ENCODE results near the gene PNPLA5.
A peak's percentile ranks its signal among the peaks of the same experiment; 100 is the strongest.
"Not testable (repeated sequence)": the region's sequence is repeated elsewhere in the genome, so short reads cannot be mapped to it uniquely, and the experiment has no call there.

Gene PNPLA5

DNA sequence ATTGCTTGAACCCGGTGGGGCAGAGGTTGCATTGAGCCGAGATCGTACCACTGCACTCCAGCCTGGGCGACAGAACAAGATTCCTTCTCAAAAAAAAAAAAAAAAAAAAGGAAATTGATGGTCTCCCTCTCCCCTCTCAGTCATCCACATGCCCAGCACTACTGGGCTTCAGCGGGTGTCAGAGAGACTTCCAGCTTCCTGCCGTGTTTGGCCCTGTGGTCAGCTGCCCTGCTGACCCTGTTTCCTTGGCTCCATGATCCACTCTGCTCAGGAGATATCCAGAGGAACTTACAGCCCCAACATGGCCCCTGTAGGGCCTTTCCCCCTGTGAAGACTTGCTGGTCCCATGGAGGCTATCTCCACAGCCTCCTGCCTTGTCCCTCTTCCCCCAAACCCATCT lies 25.7 kb upstream of the PNPLA5 start:
- Histone ChIP-seq H3K9me3 (ENCODE audit: control insufficient read depth, insufficient read depth, low read length) (no peaks in the 10 kb centered on the region), H3K36me3 (ENCODE audit: insufficient read depth, low read length) (no peaks in the 10 kb centered on the region), H3K9ac (ENCODE audit: low read depth, low read length) (no peak overlapping the region), H3K4me1 (ENCODE audit: insufficient read depth, low read length) (peaks cover 14% of the 10 kb centered on the region; the same call in 1 of the 2 replicates)

DNA sequence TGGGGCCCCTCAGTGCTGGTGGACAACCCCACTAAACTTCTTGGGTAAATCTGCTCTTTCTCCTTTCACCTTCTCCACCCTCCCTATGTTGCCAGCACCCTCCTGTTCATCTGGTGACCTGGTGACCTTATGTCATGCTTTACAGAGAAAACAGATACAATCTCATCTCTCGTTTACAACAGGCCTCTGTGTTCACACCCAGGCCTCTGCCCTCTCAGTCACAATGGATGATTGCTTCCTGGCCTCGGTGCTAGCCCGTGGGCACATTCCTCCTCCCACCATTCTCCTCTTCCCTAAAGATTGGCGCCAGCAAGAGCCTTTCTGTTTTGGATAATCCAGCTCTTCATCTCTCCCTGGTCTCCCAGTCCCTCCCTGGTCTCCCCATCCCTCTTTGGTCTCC lies 19.5 kb upstream of the PNPLA5 start:
- H3K36me3 ChIP-seq (ENCODE audit: insufficient read depth, low read length), result no peaks in the 10 kb centered on the region
- 0 out of 2 replicates have a peak, but pooled peaks cover 2% of the 10 kb centered on the region for H3K9me3 ChIP-seq (ENCODE audit: control insufficient read depth, insufficient read depth, low read length)
- 0 out of 2 replicates have a peak, but pooled peaks cover 2% of the 10 kb centered on the region for H3K4me1 ChIP-seq (ENCODE audit: insufficient read depth, low read length)
- H3K9ac ChIP-seq (ENCODE audit: low read depth, low read length), result no peak overlapping the region

DNA sequence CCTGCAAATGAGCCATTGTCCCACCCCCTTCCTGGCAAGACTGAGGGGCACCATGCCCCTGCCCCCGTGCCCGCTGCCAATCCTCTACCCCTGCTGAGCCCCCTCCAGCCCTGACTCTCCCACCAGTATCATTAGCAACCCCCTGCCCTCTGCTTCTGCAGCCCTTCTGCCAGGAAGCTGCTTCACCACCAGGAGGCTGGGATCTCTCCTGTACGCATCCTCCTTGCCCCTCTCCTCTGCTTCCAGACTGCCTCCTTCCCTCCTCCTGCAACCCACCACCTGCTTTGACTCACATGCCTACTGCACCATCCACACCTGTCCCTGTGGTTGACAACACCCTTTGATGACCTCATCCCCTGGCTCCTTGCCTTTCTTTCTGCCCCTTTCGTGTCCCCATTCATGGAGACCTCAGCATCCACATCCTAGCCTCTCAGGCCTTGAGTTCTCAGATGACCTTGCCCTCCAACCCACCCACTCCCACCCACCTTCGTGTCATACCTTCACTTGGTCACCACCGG lies 18.4 kb upstream of the PNPLA5 start:
- H3K9ac ChIP-seq (ENCODE audit: low read depth, low read length), result no peak overlapping the region
- 0 out of 2 replicates have a peak, but pooled peaks cover 2% of the 10 kb centered on the region for H3K9me3 ChIP-seq (ENCODE audit: control insufficient read depth, insufficient read depth, low read length)
- H3K36me3 ChIP-seq (ENCODE audit: insufficient read depth, low read length), result no peaks in the 10 kb centered on the region
- H3K4me1 ChIP-seq (ENCODE audit: insufficient read depth, low read length), result 0 out of 2 replicates have a peak, but pooled peaks cover 2% of the 10 kb centered on the region

DNA sequence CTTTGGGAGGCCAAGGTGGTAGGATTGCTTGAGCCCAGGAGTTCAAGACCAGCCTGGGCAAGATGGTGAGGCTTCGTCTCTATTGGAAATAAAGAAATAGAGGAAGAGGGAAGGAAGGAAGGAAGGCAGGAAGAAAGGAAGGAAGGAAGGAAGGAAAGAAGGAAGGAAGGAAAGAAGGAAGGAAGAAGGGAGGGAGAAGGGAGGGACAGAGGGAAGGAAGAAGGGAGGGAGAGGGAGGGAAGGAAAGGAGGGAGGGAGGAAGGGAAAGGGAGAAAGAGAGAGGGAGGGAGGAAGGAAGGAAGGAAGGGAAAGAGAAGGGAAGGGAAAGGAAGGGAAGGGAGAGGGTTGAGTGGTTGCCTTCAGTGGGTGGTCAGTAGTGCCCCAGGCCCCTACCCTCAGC lies 17.9 kb upstream of the PNPLA5 start:
- Histone ChIP-seq H3K4me1 (ENCODE audit: insufficient read depth, low read length) (0 out of 2 replicates have a peak, but pooled peaks cover 2% of the 10 kb centered on the region), H3K9me3 (ENCODE audit: control insufficient read depth, insufficient read depth, low read length) (0 out of 2 replicates have a peak, but pooled peaks cover 2% of the 10 kb centered on the region), H3K9ac (ENCODE audit: low read depth, low read length) (no peak overlapping the region), H3K36me3 (ENCODE audit: insufficient read depth, low read length) (no peaks in the 10 kb centered on the region)

DNA sequence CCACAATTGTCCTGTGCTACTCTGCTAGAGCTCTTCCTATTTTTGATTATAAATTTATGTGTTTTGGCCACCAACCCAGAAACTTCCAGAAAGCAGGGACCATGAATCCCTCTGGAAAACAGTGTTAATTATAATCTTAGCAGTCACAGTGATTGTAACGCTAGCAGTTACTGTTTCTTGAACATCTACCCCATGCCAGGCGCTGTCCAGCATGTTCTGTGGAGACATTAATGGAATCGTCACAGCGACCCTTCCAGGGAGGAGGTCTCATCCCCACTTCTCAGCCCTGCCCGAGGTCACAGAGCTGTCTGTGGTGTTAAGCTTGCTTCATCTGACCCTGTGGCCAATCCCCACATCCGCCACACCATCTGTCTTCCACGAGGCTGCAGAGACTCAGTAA lies 13.9 kb upstream of the PNPLA5 start:
- H3K4me1 ChIP-seq (ENCODE audit: insufficient read depth, low read length), result no peaks in the 10 kb centered on the region
- H3K9me3 ChIP-seq (ENCODE audit: control insufficient read depth, insufficient read depth, low read length), result no peaks in the 10 kb centered on the region
- no peak overlapping the region for H3K9ac ChIP-seq (ENCODE audit: low read depth, low read length)
- H3K36me3 ChIP-seq (ENCODE audit: insufficient read depth, low read length), result no peaks in the 10 kb centered on the region

DNA sequence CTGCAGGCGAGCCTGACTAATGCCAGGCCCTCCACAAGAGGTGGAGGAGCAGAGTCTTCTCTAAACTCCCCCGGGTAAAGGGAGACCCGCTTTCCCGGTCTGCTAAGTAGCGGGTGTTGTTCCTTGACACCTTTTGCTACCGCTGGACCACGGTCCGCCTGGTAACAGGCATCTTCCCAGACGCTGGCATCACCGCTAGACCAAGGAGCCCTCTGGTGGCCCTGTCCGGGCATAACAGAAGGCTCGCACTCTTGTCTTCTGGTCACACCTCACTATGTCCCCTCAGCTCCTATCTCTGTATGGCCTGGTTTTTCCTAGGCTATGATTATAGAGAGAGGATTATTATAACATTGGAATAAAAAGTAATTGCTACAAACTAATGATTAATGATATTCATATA lies 12.6 kb upstream of the PNPLA5 start:
- not testable (repeated sequence) for H3K4me1 ChIP-seq (ENCODE audit: insufficient read depth, low read length); H3K36me3 ChIP-seq (ENCODE audit: insufficient read depth, low read length); H3K9me3 ChIP-seq (ENCODE audit: control insufficient read depth, insufficient read depth, low read length); H3K9ac ChIP-seq (ENCODE audit: low read depth, low read length)

DNA sequence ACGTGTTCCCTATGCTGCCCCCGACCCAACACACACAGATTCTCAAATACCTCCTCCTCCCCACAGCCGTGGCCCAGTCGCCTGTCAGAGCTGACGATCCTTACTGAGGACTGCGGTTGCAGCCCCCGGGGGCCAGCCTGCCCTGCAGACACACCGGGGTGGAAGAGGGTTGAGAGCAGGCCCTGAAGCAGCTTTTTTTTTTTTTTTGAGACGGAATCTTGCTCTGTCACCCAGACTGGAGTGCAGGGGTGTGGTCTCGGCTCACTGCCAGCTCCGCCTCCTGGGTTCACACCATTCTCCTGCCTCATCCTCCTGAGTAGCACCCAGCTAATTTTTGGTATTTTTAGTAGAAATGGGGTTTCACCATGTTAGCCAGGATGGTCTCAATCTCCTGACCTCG lies 11.2 kb upstream of the PNPLA5 start:
- not testable (repeated sequence) for H3K9me3 ChIP-seq (ENCODE audit: control insufficient read depth, insufficient read depth, low read length); H3K36me3 ChIP-seq (ENCODE audit: insufficient read depth, low read length); H3K4me1 ChIP-seq (ENCODE audit: insufficient read depth, low read length); H3K9ac ChIP-seq (ENCODE audit: low read depth, low read length)

DNA sequence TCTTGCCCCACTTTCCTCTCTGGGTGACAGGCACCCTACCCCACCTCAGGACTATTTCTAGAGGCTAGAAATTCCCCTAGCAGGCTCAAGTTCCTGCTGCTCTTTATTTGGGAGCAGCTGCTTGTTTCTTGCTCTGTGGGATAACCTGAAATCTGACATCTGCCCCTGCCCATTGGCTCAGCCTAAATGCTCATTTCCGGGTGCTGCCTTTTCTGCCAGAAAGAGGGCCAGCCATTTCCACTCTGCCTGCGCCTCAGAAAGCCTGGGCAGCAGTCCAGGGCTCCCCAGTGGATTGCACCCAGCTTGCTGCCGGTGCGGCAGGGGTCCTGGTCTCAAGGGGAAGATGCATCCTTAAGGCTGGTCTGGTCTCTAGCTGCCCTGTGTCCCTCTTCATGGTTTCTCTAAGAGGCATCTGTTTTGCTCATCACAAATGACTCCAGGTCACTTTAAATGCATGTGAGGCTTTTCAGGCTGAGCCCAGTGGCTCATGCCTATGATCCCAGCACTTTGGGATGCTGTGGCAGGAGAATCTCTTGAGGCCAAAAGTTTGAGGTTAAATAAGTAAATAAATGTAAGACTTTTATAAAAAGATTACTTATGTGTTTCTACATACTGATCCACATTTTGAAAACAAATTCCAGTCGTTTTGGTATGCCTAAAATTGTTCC lies 10.3 kb upstream of the PNPLA5 start:
- Histone ChIP-seq H3K9ac (ENCODE audit: low read depth, low read length) (no peak overlapping the region), H3K4me1 (ENCODE audit: insufficient read depth, low read length) (no peaks in the 10 kb centered on the region), H3K9me3 (ENCODE audit: control insufficient read depth, insufficient read depth, low read length) (no peaks in the 10 kb centered on the region), H3K36me3 (ENCODE audit: insufficient read depth, low read length) (no peaks in the 10 kb centered on the region)

DNA sequence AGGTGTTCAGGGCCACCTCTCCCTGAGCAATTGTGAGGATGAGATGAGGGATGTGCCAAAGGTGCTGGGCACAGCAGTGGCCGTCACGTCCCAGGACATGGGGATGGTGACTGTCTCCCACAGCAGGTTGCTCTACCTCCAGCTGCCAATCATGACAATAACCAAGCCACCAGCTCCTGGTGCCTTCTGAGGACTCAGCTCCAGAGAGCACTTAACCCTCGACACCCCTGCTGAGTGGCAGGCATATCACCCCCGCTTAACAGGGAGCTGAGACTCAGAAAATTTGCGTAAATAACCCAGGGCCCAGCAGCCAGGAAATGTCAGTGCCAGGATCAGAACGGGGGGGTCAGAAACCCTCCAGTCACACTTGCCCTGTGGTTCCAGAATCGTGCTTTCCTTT lies 8.4 kb upstream of the PNPLA5 start:
- no peaks in the 10 kb centered on the region for H3K9me3 ChIP-seq (ENCODE audit: control insufficient read depth, insufficient read depth, low read length)
- no peaks in the 10 kb centered on the region for H3K36me3 ChIP-seq (ENCODE audit: insufficient read depth, low read length)
- H3K4me1 ChIP-seq (ENCODE audit: insufficient read depth, low read length), result no peaks in the 10 kb centered on the region
- H3K9ac ChIP-seq (ENCODE audit: low read depth, low read length), result no peak overlapping the region

DNA sequence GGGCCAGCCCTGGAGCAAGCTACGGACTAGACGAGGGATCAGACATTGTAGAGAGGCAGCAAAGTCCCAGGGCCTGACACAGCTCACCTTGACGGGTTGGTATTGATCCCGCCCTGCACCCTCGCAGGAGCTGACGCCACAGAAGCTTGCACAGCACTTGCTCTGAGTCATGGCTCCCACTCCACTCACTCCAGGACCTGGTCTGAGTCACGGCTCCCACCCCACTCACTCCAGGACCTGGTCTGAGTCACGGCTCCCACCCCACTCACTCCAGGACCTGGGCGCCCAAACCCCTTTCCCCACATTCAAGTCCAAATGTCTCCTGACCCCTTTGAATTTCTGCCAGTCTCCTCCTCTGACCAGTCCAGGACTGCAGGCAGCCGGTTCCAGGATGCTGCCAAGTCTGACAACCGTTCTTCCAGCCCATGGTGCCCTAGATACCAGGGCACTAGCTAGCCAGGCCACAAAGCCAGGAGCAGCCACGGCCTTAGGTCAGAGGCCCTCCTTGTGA lies 6.0 kb upstream of the PNPLA5 start:
- Histone ChIP-seq H3K9ac (ENCODE audit: low read depth, low read length) (no peak overlapping the region), H3K4me1 (ENCODE audit: insufficient read depth, low read length) (no peaks in the 10 kb centered on the region), H3K36me3 (ENCODE audit: insufficient read depth, low read length) (no peaks in the 10 kb centered on the region), H3K9me3 (ENCODE audit: control insufficient read depth, insufficient read depth, low read length) (no peaks in the 10 kb centered on the region)

DNA sequence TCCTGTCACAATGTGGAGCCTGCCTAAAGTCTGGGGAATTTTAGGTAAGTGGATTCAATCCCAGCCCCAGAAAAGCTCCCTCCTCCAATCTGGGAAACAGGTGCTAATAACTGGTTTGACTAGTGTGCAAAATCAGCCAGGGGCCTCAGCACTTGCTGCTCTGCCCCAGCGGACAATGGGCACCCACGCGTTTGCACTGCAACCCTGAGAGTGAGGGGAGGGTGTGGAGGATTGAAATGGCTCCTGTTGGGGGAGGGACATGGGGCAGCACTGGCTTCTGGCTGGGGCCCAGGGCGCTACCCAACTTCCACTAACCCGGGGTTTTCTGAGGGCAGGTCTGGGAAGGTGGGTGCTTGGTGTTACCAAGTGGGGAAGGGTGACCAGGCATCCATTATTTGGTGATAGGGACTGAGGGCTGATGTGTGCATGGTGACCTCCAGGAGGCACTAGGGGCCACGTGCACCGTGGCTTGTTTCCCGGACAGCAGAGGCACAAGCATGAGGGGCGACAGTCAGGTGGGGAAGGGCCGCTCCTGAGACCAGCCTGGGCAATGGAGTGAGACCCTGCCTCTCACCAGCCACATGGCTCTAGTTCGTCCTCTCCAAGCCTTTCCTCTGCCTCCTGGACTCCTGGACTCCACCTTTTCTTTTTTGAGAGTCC lies 4.3 kb upstream of the PNPLA5 start:
- no peaks in the 10 kb centered on the region for H3K9me3 ChIP-seq (ENCODE audit: control insufficient read depth, insufficient read depth, low read length)
- H3K36me3 ChIP-seq (ENCODE audit: insufficient read depth, low read length), result no peaks in the 10 kb centered on the region
- no peak overlapping the region for H3K9ac ChIP-seq (ENCODE audit: low read depth, low read length)
- no peaks in the 10 kb centered on the region for H3K4me1 ChIP-seq (ENCODE audit: insufficient read depth, low read length)

DNA sequence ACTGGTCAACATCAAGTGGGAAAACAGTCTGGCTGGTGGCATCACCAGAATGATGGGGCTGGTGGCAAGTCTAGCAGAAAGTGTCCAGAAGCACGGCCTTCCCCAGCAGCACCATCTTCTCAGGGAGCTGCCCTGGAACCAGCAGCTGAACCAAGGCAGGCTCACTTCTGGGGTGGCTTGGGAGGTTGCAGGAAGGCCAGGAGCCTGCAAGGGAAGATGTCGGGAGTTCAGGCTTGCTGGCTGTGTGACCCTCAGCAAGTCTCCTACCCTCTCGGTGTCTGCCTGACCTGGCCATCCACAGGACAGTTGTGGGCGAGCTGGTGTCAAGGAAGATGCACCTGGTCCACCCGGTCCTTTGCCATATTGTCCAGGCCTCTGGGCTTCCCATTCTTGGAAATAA lies 2.3 kb upstream of the PNPLA5 start:
- Histone ChIP-seq H3K36me3 (ENCODE audit: insufficient read depth, low read length) (no peaks in the 10 kb centered on the region), H3K9ac (ENCODE audit: low read depth, low read length) (no peak overlapping the region), H3K9me3 (ENCODE audit: control insufficient read depth, insufficient read depth, low read length) (no peaks in the 10 kb centered on the region), H3K4me1 (ENCODE audit: insufficient read depth, low read length) (no peaks in the 10 kb centered on the region)

DNA sequence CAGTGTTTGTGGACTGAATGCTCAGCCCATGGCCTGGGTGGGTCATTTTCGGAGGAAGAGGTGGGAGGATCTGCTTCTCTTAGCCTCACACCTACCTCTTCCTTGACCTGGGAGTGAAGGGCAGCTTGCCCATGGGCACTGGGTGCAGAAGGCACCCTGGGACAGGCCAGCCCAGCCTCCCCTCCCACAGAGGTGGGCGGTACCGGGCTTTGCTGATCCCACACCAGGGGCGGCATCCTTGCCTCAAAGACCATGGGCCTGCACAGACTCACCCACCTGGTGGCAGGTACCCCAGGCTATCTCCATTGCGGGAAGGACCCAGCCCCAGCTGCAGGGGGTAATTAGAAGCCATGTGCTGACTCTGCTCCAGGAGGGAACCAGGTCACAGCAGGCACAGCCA lies 1.5 kb upstream of the PNPLA5 start:
- Histone ChIP-seq H3K9ac (ENCODE audit: low read depth, low read length) (no peak overlapping the region), H3K36me3 (ENCODE audit: insufficient read depth, low read length) (no peaks in the 10 kb centered on the region), H3K4me1 (ENCODE audit: insufficient read depth, low read length) (no peaks in the 10 kb centered on the region), H3K9me3 (ENCODE audit: control insufficient read depth, insufficient read depth, low read length) (no peaks in the 10 kb centered on the region)

DNA sequence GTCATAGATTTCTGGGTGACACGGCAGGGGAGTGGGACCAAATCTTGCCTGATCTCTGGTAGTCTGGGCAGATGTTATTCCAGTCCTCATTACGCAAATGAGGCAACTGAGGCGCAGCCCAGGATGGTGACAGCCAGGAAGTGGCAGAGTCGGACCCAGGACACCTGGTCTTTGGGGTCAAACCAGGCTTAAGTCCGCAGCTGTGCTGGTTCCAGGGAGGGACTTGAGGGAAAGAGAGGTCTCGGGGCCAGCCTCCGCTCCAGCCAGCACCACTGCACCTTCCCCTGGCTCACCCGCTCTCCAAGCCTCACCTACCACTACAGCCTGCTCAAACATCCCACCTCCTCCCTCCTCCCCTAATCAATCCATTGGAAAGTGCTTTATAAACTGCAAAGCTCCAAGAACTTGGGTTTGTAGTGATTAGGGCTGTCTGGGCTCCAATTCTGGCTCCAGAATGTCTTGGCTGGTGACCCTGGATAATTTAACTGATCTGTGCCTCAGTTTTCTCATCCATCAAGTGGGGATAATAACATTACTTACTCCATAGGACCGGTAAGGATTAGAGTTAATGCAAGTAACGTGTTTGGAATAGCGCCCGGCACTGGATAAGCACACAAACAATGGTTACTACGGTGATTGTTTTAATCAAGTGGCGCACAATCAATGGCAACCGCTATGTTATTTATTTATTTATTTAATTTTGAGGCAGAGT lies 526 bp upstream of the PNPLA5 start:
- H3K4me1 ChIP-seq (ENCODE audit: insufficient read depth, low read length), result no peaks in the 10 kb centered on the region
- H3K36me3 ChIP-seq (ENCODE audit: insufficient read depth, low read length), result no peaks in the 10 kb centered on the region
- H3K9me3 ChIP-seq (ENCODE audit: control insufficient read depth, insufficient read depth, low read length), result no peaks in the 10 kb centered on the region
- peak overlapping the region; percentile 52 for H3K9ac ChIP-seq (ENCODE audit: low read depth, low read length)
